NK-92 (cell line): Measurements from ENCODE around the gene KASH5.

Experiments used
- DNase-seq: peaks from one replicate; lab custom pipeline; 2025; ENCODE audit not compliant: unreplicated experiment; lab: John Stamatoyannopoulos, UW

KASH5 gene

GRCh38 chr19:49420227-49420626 is 32.2 kb downstream of the KASH5 start:
- no peak for DNase-seq

GRCh38 chr19:49421039-49421877 is 33.2 kb downstream of the KASH5 start:
- no peak for DNase-seq

- no peak for DNase-seq
These were observed 33.8 kb downstream of the KASH5 start for GRCh38 chr19:49421878-49422202.

- DNase-seq, result no peak
These were observed 34.5 kb downstream of the KASH5 start for GRCh38 chr19:49422407-49423070.

GRCh38 chr19:49423071-49423984 is 35.3 kb downstream of the KASH5 start, which contains the start of gene PTH2:
TSS of gene PTH2 (minus strand) at chr19:49423441. CDS start at chr19:49423339, 102 bp downstream.
- DNase-seq, result no peak

GRCh38 chr19:49423985-49424303 is 35.9 kb downstream of the KASH5 start:
- DNase-seq, result no peak

- no peak for DNase-seq
These were observed 37.1 kb downstream of the KASH5 start, which contains the start of gene GFY for GRCh38 chr19:49425178-49425577. TSS of gene GFY (plus strand) at chr19:49425388. CDS start at chr19:49426431, 1,043 bp downstream.

- DNase-seq, result no peak
These were observed 38.0 kb downstream of the KASH5 start for GRCh38 chr19:49425922-49426592.

GRCh38 chr19:49427339-49427738 is 39.3 kb downstream of the KASH5 start:
- DNase-seq, result no peak

GRCh38 chr19:49427855-49428546 is 40.0 kb downstream of the KASH5 start:
- DNase-seq, result no peak

GRCh38 chr19:49428547-49429451 is 40.8 kb downstream of the KASH5 start:
- no peak for DNase-seq

- DNase-seq, result no peak
These were observed 42.2 kb downstream of the KASH5 start for GRCh38 chr19:49430172-49430677.

GRCh38 chr19:49430678-49431329 is 42.8 kb downstream of the KASH5 start:
- no peak for DNase-seq

- DNase-seq, result no peak
These were observed 43.3 kb downstream of the KASH5 start for GRCh38 chr19:49431330-49431749.

- no peak for DNase-seq
These were observed 44.4 kb downstream of the KASH5 start for GRCh38 chr19:49432141-49433073.

- DNase-seq, result no peak
These were observed 45.3 kb downstream of the KASH5 start for GRCh38 chr19:49433240-49433901.
